Hepatocyte (in vitro differentiated cells): ENCODE results near the gene TIMM50.

ENCODE experiments used
- EZH2 ChIP-seq: fragments of 200-600 bp; sonication (generic); IDR thresholded peaks from 2 replicates; pipeline ENCODE4 v1.6.1; 2016; ENCODE audit warnings: antibody characterized with exemption, mild to moderate bottlenecking, borderline replicate concordance
- TF ChIP-seq, protein P1 (sequence below): fragments of 200-600 bp; sonication (generic); IDR thresholded peaks from 2 replicates; pipeline ENCODE4 v1.5.1; 2016; ENCODE audit warnings: antibody characterized with exemption, mild to moderate bottlenecking; ENCODE audit not compliant: poor library complexity

DNA sequence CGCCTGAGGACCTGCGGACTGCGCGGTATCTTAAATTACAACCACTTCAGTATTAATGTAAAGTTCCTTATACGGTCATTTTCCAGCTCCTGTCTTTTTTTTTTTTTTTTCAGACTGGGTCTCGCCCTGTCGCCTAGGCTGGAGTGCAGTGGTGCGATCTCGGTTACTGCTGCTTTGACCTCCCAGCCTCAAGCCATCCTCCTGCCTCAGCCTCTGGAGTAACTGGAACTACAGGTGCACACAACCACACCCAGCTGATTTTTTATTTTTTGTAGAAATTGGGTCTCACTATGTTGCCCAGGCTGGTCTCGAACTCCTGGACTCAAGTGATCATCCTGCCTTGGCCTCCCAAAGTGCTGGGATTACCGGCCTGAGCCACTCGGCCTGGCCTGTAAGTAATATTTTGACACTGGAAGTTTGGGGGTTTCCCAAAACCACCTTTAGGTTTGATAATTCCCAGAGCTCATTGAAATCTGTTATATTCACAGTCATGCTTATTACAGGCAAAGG is 52.4 kb downstream of the TIMM50 start:
- TF ChIP-seq EZH2 = no peak
- TF ChIP-seq, protein P1, sequence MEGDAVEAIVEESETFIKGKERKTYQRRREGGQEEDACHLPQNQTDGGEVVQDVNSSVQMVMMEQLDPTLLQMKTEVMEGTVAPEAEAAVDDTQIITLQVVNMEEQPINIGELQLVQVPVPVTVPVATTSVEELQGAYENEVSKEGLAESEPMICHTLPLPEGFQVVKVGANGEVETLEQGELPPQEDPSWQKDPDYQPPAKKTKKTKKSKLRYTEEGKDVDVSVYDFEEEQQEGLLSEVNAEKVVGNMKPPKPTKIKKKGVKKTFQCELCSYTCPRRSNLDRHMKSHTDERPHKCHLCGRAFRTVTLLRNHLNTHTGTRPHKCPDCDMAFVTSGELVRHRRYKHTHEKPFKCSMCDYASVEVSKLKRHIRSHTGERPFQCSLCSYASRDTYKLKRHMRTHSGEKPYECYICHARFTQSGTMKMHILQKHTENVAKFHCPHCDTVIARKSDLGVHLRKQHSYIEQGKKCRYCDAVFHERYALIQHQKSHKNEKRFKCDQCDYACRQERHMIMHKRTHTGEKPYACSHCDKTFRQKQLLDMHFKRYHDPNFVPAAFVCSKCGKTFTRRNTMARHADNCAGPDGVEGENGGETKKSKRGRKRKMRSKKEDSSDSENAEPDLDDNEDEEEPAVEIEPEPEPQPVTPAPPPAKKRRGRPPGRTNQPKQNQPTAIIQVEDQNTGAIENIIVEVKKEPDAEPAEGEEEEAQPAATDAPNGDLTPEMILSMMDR = no peak
